GM23338 (cell line): Measurements from ENCODE around the gene BRD3.

Experiments
- EZH2phosphoT487 ChIP-seq: fragments of 200-600 bp; sonication (generic); IDR thresholded peaks from one replicate; pipeline ENCODE4 v1.8.1; 2018; ENCODE audit warnings: antibody characterized with exemption; ENCODE audit not compliant: unreplicated experiment
- NANOG ChIP-seq: IDR thresholded peaks from 2 replicates; pipeline ENCODE4 v1.6.1; 2016; ENCODE audit warnings: antibody characterized with exemption, borderline replicate concordance
- TF ChIP-seq, protein P1 (sequence below), 2 experiments: fragments of 200-600 bp in 1 of 2; sonication (generic) in 1 of 2; conservative IDR thresholded peaks; 2 replicates each; pipeline versions ENCODE4 v1.5.1 to v1.6.1; 2016 to 2017; ENCODE audit warnings: antibody characterized with exemption in 2 of 2, low read depth in 2 of 2, mild to moderate bottlenecking in 2 of 2, moderate library complexity in 1 of 2

DNA sequence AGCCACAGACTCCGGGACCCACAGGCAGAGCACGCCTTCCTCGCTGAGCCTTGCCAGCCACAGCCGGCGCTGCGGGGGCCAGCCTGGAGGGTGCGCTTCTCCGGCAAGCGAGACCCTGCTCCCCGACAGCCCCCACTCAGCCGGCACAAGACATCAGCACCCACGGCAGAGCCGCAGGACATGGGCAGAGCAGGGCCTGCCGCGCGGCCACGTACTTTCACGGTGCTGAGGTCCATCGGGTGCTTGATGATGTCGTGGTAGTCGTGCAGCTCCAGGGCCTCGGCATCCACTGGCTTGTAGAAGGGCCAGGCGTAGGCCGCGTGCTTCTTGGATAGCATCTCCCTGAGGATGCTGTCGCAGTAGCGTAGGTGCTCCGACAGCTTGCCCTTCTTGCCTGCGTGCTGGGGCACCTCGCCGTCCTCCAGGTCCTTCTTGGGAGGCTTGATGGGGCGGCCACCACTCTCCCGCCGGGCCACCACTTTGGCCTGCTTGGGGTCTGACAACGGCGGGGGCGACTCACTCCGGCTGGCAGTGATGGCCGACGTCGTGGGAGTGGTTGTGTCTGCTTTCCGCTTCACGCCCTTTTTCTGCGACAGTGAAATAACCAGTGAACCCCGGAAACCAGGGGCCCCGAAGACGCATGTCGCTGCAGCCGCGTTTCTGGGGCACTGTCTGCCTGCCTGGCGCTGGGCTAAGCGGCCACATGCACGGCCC, 19.8 kb downstream of the BRD3 start:
- no peak for TF ChIP-seq EZH2phosphoT487
- TF ChIP-seq, protein P1, sequence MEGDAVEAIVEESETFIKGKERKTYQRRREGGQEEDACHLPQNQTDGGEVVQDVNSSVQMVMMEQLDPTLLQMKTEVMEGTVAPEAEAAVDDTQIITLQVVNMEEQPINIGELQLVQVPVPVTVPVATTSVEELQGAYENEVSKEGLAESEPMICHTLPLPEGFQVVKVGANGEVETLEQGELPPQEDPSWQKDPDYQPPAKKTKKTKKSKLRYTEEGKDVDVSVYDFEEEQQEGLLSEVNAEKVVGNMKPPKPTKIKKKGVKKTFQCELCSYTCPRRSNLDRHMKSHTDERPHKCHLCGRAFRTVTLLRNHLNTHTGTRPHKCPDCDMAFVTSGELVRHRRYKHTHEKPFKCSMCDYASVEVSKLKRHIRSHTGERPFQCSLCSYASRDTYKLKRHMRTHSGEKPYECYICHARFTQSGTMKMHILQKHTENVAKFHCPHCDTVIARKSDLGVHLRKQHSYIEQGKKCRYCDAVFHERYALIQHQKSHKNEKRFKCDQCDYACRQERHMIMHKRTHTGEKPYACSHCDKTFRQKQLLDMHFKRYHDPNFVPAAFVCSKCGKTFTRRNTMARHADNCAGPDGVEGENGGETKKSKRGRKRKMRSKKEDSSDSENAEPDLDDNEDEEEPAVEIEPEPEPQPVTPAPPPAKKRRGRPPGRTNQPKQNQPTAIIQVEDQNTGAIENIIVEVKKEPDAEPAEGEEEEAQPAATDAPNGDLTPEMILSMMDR (conservative IDR thresholded peaks at IDR 0.05; ENCODE audit: low read depth in 2 of 2): no peak
- TF ChIP-seq NANOG: no peak
